Suprapubic skin (tissue), 4 donors: Measurements from ENCODE around the gene SWI5. TPM values are rescaled to one million over a fixed set of nuclear protein-coding genes. Genes with fewer than 3 reads are reported as not detected.

Experiments
- DNase-seq, 2 donors: peaks; one replicate each; pipeline ENCODE4 v3.0.0-alpha.2; 2019; ENCODE audit warnings: low spot score in 2 of 2
- H3K27ac ChIP-seq: fragments of 200-600 bp; sonication (generic); one replicate; pipeline ENCODE4 v1.5.1; 2019
- H3K27me3 ChIP-seq: fragments of 200-600 bp; sonication (generic); one replicate; pipeline ENCODE4 v1.5.1; 2019
- H3K36me3 ChIP-seq: fragments of 200-600 bp; sonication (generic); one replicate; pipeline ENCODE4 v1.5.1; 2019
- H3K4me1 ChIP-seq: fragments of 200-600 bp; sonication (generic); one replicate; pipeline ENCODE4 v1.5.1; 2019
- H3K4me3 ChIP-seq: fragments of 200-600 bp; sonication (generic); one replicate; pipeline ENCODE4 v1.5.1; 2019; ENCODE audit warnings: mild to moderate bottlenecking
- H3K9me3 ChIP-seq: fragments of 200-600 bp; sonication (generic); one replicate; pipeline ENCODE4 v1.5.1; 2019
- CTCF ChIP-seq, 2 donors: fragments of 200-600 bp in 1 of 2; fragments of 450-650 bp in 1 of 2; sonication (generic) in 1 of 2; IDR thresholded peaks; one replicate each; pipeline ENCODE4 v1.5.1; 2016 to 2019; ENCODE audit warnings: antibody characterized with exemption in 2 of 2, mild to moderate bottlenecking in 1 of 2, moderate library complexity in 1 of 2
- EP300 ChIP-seq: sonication (generic); formaldehyde crosslinking; IDR thresholded peaks from one replicate; pipeline ENCODE4 v1.6.1; 2017; ENCODE audit warnings: antibody characterized with exemption
- POLR2A ChIP-seq, 2 donors: fragments of 450-650 bp; IDR thresholded peaks; one replicate each; pipeline ENCODE4 v1.6.1; 2017; ENCODE audit warnings: antibody characterized with exemption in 2 of 2, mild to moderate bottlenecking in 2 of 2, moderate library complexity in 2 of 2
- POLR2AphosphoS5 ChIP-seq, 3 donors: sonication (generic); formaldehyde crosslinking; IDR thresholded peaks; one replicate each; pipeline ENCODE4 v1.6.1; 2017; ENCODE audit warnings: antibody characterized with exemption in 3 of 3
- WGBS: methylation state at CpG from one replicate; pipeline ENCODE4 v1.1.5; 2018; 5-methylcytosine and 5-hydroxymethylcytosine counted together
- total RNA-seq, 4 donors: library from RNA; depleted of rRNA; stranded (reverse); fragments of >200 nt; gene quantifications; one replicate each; pipeline ENCODE4 v1.1.0, GENCODE V29; 2016

SWI5 gene
- total RNA-seq, 4 donors from 2014 or later = 21.1 to 35.3 (median 22.2) TPM

- Histone ChIP-seq H3K27ac (peak overlapping the region; percentile 58), H3K9me3 (no peaks in the 10 kb centered on the region), H3K27me3 (no peaks in the 10 kb centered on the region), H3K4me1 (peaks cover 46% of the 10 kb centered on the region), H3K4me3 (peak overlapping the region; percentile 6), H3K36me3 (peaks cover 19% of the 10 kb centered on the region)
- 70% methylated on average over 17 of the region's 31 CpGs for WGBS
- DNase-seq = no peak
- TF ChIP-seq CTCF (IDR thresholded peaks at IDR 0.05) (no peak), POLR2A (IDR thresholded peaks at IDR 0.05) (no peak), EP300 (no peak), POLR2AphosphoS5 (IDR thresholded peaks at IDR 0.05) (no peak)
Observed at GRCh38 chr9:128253140-128253990, 22.7 kb upstream of the SWI5 start.

- 76% methylated on average over 7 of the region's 7 CpGs for WGBS
- no peaks in the 10 kb centered on the region for H3K27me3 ChIP-seq
- peaks cover 46% of the 10 kb centered on the region for H3K4me1 ChIP-seq
- H3K9me3 ChIP-seq = no peaks in the 10 kb centered on the region
- no peak overlapping the region for H3K4me3 ChIP-seq
- TF ChIP-seq POLR2AphosphoS5 (IDR thresholded peaks at IDR 0.05) (no peak), POLR2A (IDR thresholded peaks at IDR 0.05) (no peak), EP300 (no peak), CTCF (IDR thresholded peaks at IDR 0.05) (no peak)
- DNase-seq = no peak
- H3K27ac ChIP-seq = peak overlapping the region; percentile 20
- peaks cover 25% of the 10 kb centered on the region for H3K36me3 ChIP-seq
Observed at GRCh38 chr9:128253991-128254346, 22.1 kb upstream of the SWI5 start.

DNA sequence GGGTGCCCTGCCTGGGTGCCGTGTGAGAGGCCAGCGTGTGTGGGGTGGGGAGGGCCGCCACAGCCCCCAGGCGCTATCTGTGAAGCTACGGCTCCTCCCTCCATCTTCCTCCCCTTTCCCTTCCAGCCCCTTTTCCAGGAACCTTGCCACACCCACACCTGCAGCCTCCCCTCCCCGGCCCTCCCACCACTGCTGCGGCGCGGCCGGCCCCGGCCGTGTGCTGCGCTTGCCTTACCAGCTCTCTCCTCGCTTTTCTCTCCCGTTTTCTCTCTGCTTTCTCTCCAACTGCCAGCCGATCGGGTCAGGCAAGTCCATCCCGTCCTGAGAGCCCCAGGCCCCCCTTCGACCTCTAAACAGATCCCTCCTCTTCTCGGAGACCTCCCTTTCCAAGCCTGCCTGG, 21.7 kb upstream of the SWI5 start:
- peaks cover 46% of the 10 kb centered on the region for H3K4me1 ChIP-seq
- H3K36me3 ChIP-seq = peaks cover 29% of the 10 kb centered on the region
- TF ChIP-seq POLR2A (IDR thresholded peaks at IDR 0.05) (no peak), POLR2AphosphoS5 (IDR thresholded peaks at IDR 0.05) (no peak), EP300 (no peak), CTCF (IDR thresholded peaks at IDR 0.05) (no peak)
- H3K27ac ChIP-seq = peak overlapping the region; percentile 20
- no peak overlapping the region for H3K4me3 ChIP-seq
- DNase-seq = no peak
- 64% methylated on average over 20 of the region's 20 CpGs for WGBS
- no peaks in the 10 kb centered on the region for H3K27me3 ChIP-seq
- H3K9me3 ChIP-seq = no peaks in the 10 kb centered on the region

GRCh38 chr9:128254855-128255759, 21.0 kb upstream of the SWI5 start:
- 57% methylated on average over 13 of the region's 18 CpGs for WGBS
- H3K27me3 ChIP-seq = no peaks in the 10 kb centered on the region
- DNase-seq = no peak
- H3K27ac ChIP-seq = no peak overlapping the region
- TF ChIP-seq CTCF (IDR thresholded peaks at IDR 0.05) (peak; percentile 34 to 85), EP300 (no peak), POLR2AphosphoS5 (IDR thresholded peaks at IDR 0.05) (no peak), POLR2A (IDR thresholded peaks at IDR 0.05) (no peak)
- peaks cover 36% of the 10 kb centered on the region for H3K36me3 ChIP-seq
- no peaks in the 10 kb centered on the region for H3K9me3 ChIP-seq
- H3K4me3 ChIP-seq = no peak overlapping the region
- H3K4me1 ChIP-seq = peaks cover 46% of the 10 kb centered on the region
